Uterus (tissue), 2 donors: ENCODE results near the gene IYD.

ENCODE experiments used
- CTCF ChIP-seq, 4 experiments: fragments of 200-600 bp in 2 of 4; fragments of 450-650 bp in 2 of 4; sonication (generic) in 2 of 4; IDR thresholded peaks; one replicate each; pipeline ENCODE4 v1.5.1; 2016 to 2019; ENCODE audit warnings: antibody characterized with exemption in 4 of 4, mild to moderate bottlenecking in 2 of 4, moderate library complexity in 1 of 4
- POLR2A ChIP-seq, 2 donors: fragments of 450-650 bp; IDR thresholded peaks; one replicate each; pipeline ENCODE4 v1.6.1; 2016; ENCODE audit warnings: antibody characterized with exemption in 2 of 2, mild to moderate bottlenecking in 1 of 2, moderate library complexity in 1 of 2

- TF ChIP-seq POLR2A (IDR thresholded peaks at IDR 0.05) (no peak), CTCF (IDR thresholded peaks at IDR 0.05) (peak; percentile 62 to 78 (median 69))
Measured at GRCh38 chr6:150418827-150419594, 50.2 kb downstream of the IYD start.
